ENCODE results near the gene DDB1.

DNA sequence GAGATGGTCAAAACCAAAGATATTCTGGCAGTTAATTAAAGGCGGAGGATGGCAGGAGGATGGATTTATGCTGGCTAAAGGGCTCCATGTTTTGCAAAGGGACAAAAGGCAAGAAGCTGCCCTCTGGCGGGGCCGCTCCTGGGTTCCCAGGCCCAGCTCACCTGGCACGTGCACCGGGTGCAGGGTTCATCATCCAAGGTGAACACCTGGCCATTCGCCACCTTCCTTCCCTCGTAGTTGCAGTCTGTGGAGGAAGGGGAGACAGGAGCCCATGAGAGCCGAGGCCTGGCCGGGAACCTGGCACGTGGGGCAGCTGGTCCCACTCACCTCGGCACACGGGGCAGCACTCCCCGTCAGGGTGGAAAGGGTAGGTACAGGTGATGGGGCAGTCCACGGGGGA, 68.1 kb downstream of the DDB1 start:
- TF ChIP-seq, protein P1, sequence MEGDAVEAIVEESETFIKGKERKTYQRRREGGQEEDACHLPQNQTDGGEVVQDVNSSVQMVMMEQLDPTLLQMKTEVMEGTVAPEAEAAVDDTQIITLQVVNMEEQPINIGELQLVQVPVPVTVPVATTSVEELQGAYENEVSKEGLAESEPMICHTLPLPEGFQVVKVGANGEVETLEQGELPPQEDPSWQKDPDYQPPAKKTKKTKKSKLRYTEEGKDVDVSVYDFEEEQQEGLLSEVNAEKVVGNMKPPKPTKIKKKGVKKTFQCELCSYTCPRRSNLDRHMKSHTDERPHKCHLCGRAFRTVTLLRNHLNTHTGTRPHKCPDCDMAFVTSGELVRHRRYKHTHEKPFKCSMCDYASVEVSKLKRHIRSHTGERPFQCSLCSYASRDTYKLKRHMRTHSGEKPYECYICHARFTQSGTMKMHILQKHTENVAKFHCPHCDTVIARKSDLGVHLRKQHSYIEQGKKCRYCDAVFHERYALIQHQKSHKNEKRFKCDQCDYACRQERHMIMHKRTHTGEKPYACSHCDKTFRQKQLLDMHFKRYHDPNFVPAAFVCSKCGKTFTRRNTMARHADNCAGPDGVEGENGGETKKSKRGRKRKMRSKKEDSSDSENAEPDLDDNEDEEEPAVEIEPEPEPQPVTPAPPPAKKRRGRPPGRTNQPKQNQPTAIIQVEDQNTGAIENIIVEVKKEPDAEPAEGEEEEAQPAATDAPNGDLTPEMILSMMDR (IDR thresholded peaks at IDR 0.05) = no peak
- TF ChIP-seq POLR2A (IDR thresholded peaks at IDR 0.05) = no peak

Data from gastroesophageal sphincter (tissue), 3 donors.